UCSD-AML1 (cell line): ENCODE data around the gene WDR59.
"Not testable (repeated sequence)": the region's sequence is repeated elsewhere in the genome, so short reads cannot be mapped to it uniquely, and the experiment has no call there.

Source experiments
- DNase-seq: peaks from one replicate; lab custom pipeline; 2025; ENCODE audit not compliant: unreplicated experiment; lab: John Stamatoyannopoulos, UW

Gene WDR59

GRCh38 chr16:74868501-74868900, 116.4 kb downstream of the WDR59 start:
- no peak for DNase-seq

GRCh38 chr16:74868035-74868434, 116.9 kb downstream of the WDR59 start:
- DNase-seq = no peak

GRCh38 chr16:74867281-74867849, 117.6 kb downstream of the WDR59 start:
- no peak for DNase-seq

- DNase-seq = no peak
These were observed 118.9 kb downstream of the WDR59 start for GRCh38 chr16:74865922-74866598.

- no peak for DNase-seq
These were observed 122.1 kb downstream of the WDR59 start for GRCh38 chr16:74862743-74863244.

- DNase-seq = no peak
These were observed 132.4 kb downstream of the WDR59 start for GRCh38 chr16:74852500-74852875.

GRCh38 chr16:74850027-74850426, 134.9 kb downstream of the WDR59 start:
- DNase-seq = no peak

- DNase-seq = no peak
These were observed 137.7 kb downstream of the WDR59 start for GRCh38 chr16:74847202-74847601.

- DNase-seq = no peak
These were observed 138.2 kb downstream of the WDR59 start for GRCh38 chr16:74846714-74847113.

GRCh38 chr16:74844041-74844980, 140.6 kb downstream of the WDR59 start:
- no peak for DNase-seq

- not testable (repeated sequence) for DNase-seq
These were observed 141.4 kb downstream of the WDR59 start for GRCh38 chr16:74843381-74844035.

GRCh38 chr16:74842413-74842812, 142.5 kb downstream of the WDR59 start:
- DNase-seq = no peak

GRCh38 chr16:74841904-74842303, 143.0 kb downstream of the WDR59 start:
- no peak for DNase-seq

GRCh38 chr16:74841469-74841868, 143.5 kb downstream of the WDR59 start:
- DNase-seq = no peak

GRCh38 chr16:74837056-74837455, 147.9 kb downstream of the WDR59 start:
- DNase-seq = no peak

GRCh38 chr16:74836111-74836671, 148.7 kb downstream of the WDR59 start:
- DNase-seq = no peak

- DNase-seq = no peak
These were observed 152.7 kb downstream of the WDR59 start for GRCh38 chr16:74832228-74832627.

GRCh38 chr16:74831467-74831866, 153.5 kb downstream of the WDR59 start:
- DNase-seq = no peak

GRCh38 chr16:74830648-74831047, 154.3 kb downstream of the WDR59 start:
- no peak for DNase-seq

GRCh38 chr16:74829637-74830036, 155.3 kb downstream of the WDR59 start:
- DNase-seq = no peak

- DNase-seq = no peak
These were observed 159.0 kb downstream of the WDR59 start for GRCh38 chr16:74825941-74826340.
